Measurements from ENCODE around the gene PNPLA7. TPM values are rescaled to one million over a fixed set of nuclear protein-coding genes. Genes with fewer than 3 reads are reported as not detected.

PNPLA7 gene
- total and polyA plus RNA-seq, 2 of the 8 experiments (the other 6 are each of a cell fraction or from before 2014, with no cell fraction given) = 0.35 to 0.47 TPM

DNA sequence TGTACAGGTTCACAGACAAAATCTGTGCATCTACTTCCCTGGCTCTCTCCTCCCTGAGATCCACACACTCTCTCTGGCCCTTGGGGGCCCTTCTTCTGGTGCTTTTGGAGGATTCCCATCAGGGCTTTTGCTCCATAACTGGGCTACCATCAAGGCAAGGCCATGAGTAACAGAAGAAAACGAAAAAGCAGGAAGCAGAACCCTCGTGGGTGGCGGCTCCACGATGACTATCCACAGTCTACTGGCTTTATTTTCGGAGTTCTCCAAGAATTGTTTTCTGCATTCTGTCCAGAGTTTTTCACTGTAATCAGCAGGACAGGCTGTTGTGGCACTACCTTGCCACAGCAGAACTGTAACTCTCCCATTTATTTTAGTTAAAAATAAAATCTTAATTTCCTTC, 19.9 kb downstream of the PNPLA7 start:
- Histone ChIP-seq H3K14ac (ENCODE audit: insufficient read length) (no peak overlapping the region), H4K91ac (replicated peaks; ENCODE audit: insufficient read length, low read length) (no peak overlapping the region), H3K79me2 (ENCODE audit: control insufficient read depth in 1 of 2, insufficient read depth in 2 of 2, low read length in 2 of 2) (no peaks in the 10 kb centered on the region), H4K8ac (ENCODE audit: extremely low read depth, insufficient read depth, low read length) (no peak overlapping the region), H3K9ac (replicated peaks in 1 of 4; ENCODE audit: extremely low read depth in 1 of 4, low read depth in 3 of 4, low read length in 3 of 4) (no peak overlapping the region), H3K27ac (ENCODE audit: low read depth, low read length) (no peak overlapping the region), H3K79me1 (ENCODE audit: low read depth, low read length) (no peaks in the 10 kb centered on the region), H2BK12ac (ENCODE audit: low read depth, low read length) (no peak overlapping the region), H2BK120ac (replicated peaks; ENCODE audit: low read depth, low read length) (no peak overlapping the region), H2BK15ac (ENCODE audit: low read length) (no peak overlapping the region), H2AK5ac (ENCODE audit: low read depth, low read length) (no peak overlapping the region), H3K36me3 (ENCODE audit: control insufficient read depth in 2 of 4, insufficient read depth in 4 of 4, low read length in 3 of 4) (no peaks in the 10 kb centered on the region), H3K23me2 (ENCODE audit: low read depth, low read length) (no peaks in the 10 kb centered on the region), H3K27me3 (replicated peaks in 1 of 4; ENCODE audit: control insufficient read depth in 3 of 4, extremely low read depth in 1 of 4, insufficient read depth in 3 of 4, low read length in 3 of 4) (no peaks in the 10 kb centered on the region), H2AFZ (ENCODE audit: low read length) (no peak overlapping the region), H3K4ac (replicated peaks; ENCODE audit: insufficient read length, low read depth, low read length) (no peak overlapping the region), H4K5ac (ENCODE audit: insufficient read length, low read depth, low read length) (no peak overlapping the region), H3K4me1 (replicated peaks in 1 of 4; ENCODE audit: control insufficient read depth in 3 of 4, insufficient read depth in 4 of 4, low read length in 3 of 4) (no peaks in the 10 kb centered on the region; a peak in 2 of 7 replicates), H3K9me3 (ENCODE audit: insufficient read depth in 2 of 2, low read depth in 1 of 2, low read length in 1 of 2) (0 out of 4 replicates have a peak, but pooled peaks cover 0 to 2% of the 10 kb centered on the region in 2 experiments), H4K20me1 (replicated peaks in 1 of 2; ENCODE audit: control insufficient read depth in 1 of 2, insufficient read depth in 2 of 2, low read length in 2 of 2) (no peaks in the 10 kb centered on the region), H3K4me2 (ENCODE audit: insufficient read depth in 1 of 2, low read depth in 2 of 2, low read length in 2 of 2) (no peak overlapping the region), H3K23ac (ENCODE audit: insufficient read length) (no peak overlapping the region), H3K18ac (ENCODE audit: extremely low read depth, low read length) (no peak overlapping the region), H2BK5ac (ENCODE audit: low read depth, low read length) (no peak overlapping the region), H3K56ac (replicated peaks; ENCODE audit: insufficient read length, low read depth, low read length) (no peak overlapping the region), H3K4me3 (ENCODE audit: extremely low read depth in 1 of 4, insufficient read depth in 2 of 4, low read depth in 3 of 4, low read length in 4 of 4) (no peak overlapping the region), H2BK20ac (ENCODE audit: low read length) (no peak overlapping the region)
- ChIA-PET CTCF (ENCODE audit: partially characterized antibody) (interaction anchor here (0.7 to 1.2 kb wide), 2 partner anchors 9 to 243 kb away, joined by 3 to 4 read pairs; no protein-coding TSS in a partner anchor), POLR2A (ENCODE audit: partially characterized antibody) (no interaction called here)
- DNase-seq (ENCODE audit: low read depth in 1 of 2, low spot score in 2 of 2) = no peak
- WGBS, 2 experiments (ENCODE audit: extremely low coverage in 1 of 2, insufficient coverage in 1 of 2, insufficient read length in 1 of 2, insufficient replicate concordance in 2 of 2, low coverage in 1 of 2, low lambda C conversion rate in 2 of 2, missing lambda C conversion rate in 1 of 2) = 83% methylated on average over 5 of the region's 5 CpGs; no CpG with 5 or more reads in 1 of the 2 experiments
- FAIRE-seq = no peak
- TF ChIP-seq FOSL1 (IDR thresholded peaks at IDR 0.05; ENCODE audit: insufficient read depth, low read depth, low read length) (no peak), SIRT6 (IDR thresholded peaks at IDR 0.05; ENCODE audit: low read length) (no peak), SAP30 (IDR thresholded peaks at IDR 0.05; ENCODE audit: insufficient read depth, insufficient replicate concordance, low read length) (no peak), NRF1 (IDR thresholded peaks at IDR 0.05; ENCODE audit: low read depth, low read length) (no peak), BACH1 (IDR thresholded peaks at IDR 0.05; ENCODE audit: low read length) (no peak), ZNF274 (IDR thresholded peaks at IDR 0.05; ENCODE audit: borderline replicate concordance, extremely low read depth, low read length) (no peak), JUN (IDR thresholded peaks at IDR 0.05; ENCODE audit: low read depth, low read length) (no peak), POLR2A (IDR thresholded peaks at IDR 0.05; ENCODE audit: control extremely low read depth in 1 of 2, low read depth in 2 of 2, low read length in 2 of 2) (no peak), JUND (IDR thresholded peaks at IDR 0.05; ENCODE audit: low read length) (no peak), CHD2 (IDR thresholded peaks at IDR 0.05; ENCODE audit: low read length) (no peak), CREB1 (IDR thresholded peaks at IDR 0.05) (no peak)
- TF ChIP-seq, protein P1, sequence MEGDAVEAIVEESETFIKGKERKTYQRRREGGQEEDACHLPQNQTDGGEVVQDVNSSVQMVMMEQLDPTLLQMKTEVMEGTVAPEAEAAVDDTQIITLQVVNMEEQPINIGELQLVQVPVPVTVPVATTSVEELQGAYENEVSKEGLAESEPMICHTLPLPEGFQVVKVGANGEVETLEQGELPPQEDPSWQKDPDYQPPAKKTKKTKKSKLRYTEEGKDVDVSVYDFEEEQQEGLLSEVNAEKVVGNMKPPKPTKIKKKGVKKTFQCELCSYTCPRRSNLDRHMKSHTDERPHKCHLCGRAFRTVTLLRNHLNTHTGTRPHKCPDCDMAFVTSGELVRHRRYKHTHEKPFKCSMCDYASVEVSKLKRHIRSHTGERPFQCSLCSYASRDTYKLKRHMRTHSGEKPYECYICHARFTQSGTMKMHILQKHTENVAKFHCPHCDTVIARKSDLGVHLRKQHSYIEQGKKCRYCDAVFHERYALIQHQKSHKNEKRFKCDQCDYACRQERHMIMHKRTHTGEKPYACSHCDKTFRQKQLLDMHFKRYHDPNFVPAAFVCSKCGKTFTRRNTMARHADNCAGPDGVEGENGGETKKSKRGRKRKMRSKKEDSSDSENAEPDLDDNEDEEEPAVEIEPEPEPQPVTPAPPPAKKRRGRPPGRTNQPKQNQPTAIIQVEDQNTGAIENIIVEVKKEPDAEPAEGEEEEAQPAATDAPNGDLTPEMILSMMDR (IDR thresholded peaks at IDR 0.05; ENCODE audit: control extremely low read depth in 1 of 3, insufficient read depth in 1 of 3, low read depth in 1 of 3, low read length in 3 of 3) = no peak
- TF ChIP-seq, protein P2, sequence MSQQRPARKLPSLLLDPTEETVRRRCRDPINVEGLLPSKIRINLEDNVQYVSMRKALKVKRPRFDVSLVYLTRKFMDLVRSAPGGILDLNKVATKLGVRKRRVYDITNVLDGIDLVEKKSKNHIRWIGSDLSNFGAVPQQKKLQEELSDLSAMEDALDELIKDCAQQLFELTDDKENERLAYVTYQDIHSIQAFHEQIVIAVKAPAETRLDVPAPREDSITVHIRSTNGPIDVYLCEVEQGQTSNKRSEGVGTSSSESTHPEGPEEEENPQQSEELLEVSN (IDR thresholded peaks at IDR 0.05) = no peak

Data from H1 (cell line).